ENCODE data around the gene RAB31.

DNA sequence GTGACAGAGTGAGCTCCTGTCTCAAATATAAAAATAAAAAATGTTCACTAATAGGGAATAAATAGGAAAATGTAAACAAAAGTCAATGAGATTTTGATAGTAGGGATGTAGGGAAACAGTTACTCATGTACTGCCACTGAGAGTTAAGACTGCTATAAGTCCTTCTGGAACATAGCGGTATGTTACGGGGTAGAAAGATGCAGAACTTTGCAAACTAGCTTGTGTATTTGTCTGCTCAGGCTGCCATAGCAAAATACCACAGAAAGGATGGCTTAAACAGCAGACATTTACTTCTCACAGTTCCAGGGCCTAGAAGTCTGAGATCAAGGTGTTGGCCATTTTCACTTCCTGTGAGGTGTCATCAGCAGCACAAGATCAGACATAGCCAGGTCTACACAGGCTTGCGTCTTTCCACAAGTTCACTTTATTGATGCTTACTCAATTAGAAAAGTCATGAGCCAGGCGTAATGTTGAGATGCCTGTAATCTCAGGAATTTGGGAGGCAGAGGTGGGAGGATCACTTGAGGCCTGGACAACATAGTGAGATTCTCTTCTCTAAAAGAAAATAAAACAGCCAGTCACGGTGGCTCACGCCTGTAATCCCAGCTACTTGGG is 186.5 kb downstream of the RAB31 start:
- TF ChIP-seq, protein P1, sequence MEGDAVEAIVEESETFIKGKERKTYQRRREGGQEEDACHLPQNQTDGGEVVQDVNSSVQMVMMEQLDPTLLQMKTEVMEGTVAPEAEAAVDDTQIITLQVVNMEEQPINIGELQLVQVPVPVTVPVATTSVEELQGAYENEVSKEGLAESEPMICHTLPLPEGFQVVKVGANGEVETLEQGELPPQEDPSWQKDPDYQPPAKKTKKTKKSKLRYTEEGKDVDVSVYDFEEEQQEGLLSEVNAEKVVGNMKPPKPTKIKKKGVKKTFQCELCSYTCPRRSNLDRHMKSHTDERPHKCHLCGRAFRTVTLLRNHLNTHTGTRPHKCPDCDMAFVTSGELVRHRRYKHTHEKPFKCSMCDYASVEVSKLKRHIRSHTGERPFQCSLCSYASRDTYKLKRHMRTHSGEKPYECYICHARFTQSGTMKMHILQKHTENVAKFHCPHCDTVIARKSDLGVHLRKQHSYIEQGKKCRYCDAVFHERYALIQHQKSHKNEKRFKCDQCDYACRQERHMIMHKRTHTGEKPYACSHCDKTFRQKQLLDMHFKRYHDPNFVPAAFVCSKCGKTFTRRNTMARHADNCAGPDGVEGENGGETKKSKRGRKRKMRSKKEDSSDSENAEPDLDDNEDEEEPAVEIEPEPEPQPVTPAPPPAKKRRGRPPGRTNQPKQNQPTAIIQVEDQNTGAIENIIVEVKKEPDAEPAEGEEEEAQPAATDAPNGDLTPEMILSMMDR (IDR thresholded peaks at IDR 0.05): no peak
- no peak for TF ChIP-seq POLR2A (IDR thresholded peaks at IDR 0.05)
- no peak for TF ChIP-seq POLR2AphosphoS5 (IDR thresholded peaks at IDR 0.05)
- TF ChIP-seq EP300 (IDR thresholded peaks at IDR 0.05; ENCODE audit: low read depth): no peak
